Stimulated activated CD4-positive, alpha-beta T cell treated with anti-CD3 and anti-CD28 coated beads, TNF-alpha, amount 100 ng/mL, for 1 hour (primary cell): Measurements from ENCODE around the gene SMARCB1.

Source experiments
- DNase-seq, 3 donors: peaks; one replicate each; pipeline ENCODE4 v3.0.0-alpha.2; 2020; ENCODE audit warnings: low read depth in 3 of 3, low spot score in 1 of 3

SMARCB1 gene

GRCh38 chr22:23760056-23760455 lies 26.7 kb upstream of the SMARCB1 start:
- no peak for DNase-seq

GRCh38 chr22:23762842-23763578 lies 23.8 kb upstream of the SMARCB1 start, which contains the start of gene C22orf15:
Gene C22orf15, plus strand, starts transcription at chr22:23762990. Its CDS starts 317 bp downstream, at chr22:23763307.
- DNase-seq = no peak

DNA sequence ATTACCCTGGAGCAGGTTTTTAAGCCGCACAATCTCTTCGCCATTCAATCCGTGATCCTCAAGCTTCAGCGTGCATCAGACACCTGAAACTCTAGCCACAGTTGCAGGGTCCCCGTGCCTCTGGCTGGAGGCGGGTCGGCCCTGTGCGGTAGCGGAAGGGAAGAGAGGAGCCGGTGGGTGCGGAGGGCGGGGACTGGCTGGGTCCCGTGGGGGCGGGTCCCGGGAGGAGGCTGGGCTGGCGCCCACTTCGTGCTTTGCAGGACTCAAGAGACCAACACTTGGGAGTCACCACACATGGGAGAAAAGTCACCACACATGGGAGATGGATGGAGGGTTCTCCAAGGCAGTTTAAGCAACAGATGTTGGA lies 23.2 kb upstream of the SMARCB1 start:
- peak in 1 of 3 donors; percentile 51 for DNase-seq

- no peak for DNase-seq
Observed at GRCh38 chr22:23763954-23764353, 22.8 kb upstream of the SMARCB1 start.

DNA sequence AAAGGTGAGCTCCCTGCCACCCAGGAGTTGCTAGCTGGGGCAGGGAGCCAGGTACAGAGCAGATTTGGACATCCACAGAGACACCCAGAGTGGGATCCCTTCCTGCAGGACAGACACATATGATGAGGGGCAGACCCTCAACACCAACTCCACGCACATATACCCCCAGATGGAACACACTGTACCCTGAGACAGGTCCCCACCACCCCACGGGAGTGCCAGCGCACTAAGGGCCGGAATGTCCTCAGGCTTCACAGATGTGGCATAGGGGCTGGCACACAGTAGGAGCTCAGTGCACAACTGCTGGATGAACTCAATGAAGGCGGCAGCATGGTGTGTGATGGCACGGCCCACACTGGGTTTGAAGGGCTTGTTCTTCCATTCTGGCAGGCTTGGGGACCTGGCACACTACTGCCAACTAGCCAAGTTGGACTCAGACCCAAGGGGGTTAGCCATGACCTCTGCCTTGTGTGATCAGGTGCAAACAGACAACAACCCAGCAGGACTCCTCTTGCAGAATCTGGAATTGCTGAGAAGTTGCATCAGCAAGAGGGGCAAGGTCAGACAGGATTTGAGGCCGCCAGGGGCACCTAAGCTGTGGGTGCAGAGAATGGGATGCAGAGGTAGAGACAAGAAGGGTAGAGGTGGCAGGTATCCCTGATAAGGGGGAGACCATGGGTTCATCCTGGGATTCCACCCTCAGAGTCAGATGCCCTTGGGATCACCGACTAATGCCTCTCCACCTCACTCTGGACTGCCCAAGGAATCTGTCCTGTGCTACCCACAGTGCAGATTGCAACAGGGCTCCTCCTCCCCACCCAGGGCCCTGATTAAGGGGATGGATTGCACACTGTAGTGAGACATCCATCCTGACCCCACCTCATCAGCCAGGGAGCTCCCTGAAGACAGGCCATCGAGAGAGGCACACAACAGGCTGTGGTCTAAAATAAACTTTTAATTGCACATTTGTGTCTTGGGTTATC lies 21.6 kb upstream of the SMARCB1 start:
- no peak for DNase-seq

GRCh38 chr22:23767303-23767672 lies 19.5 kb upstream of the SMARCB1 start:
- DNase-seq = no peak

DNA sequence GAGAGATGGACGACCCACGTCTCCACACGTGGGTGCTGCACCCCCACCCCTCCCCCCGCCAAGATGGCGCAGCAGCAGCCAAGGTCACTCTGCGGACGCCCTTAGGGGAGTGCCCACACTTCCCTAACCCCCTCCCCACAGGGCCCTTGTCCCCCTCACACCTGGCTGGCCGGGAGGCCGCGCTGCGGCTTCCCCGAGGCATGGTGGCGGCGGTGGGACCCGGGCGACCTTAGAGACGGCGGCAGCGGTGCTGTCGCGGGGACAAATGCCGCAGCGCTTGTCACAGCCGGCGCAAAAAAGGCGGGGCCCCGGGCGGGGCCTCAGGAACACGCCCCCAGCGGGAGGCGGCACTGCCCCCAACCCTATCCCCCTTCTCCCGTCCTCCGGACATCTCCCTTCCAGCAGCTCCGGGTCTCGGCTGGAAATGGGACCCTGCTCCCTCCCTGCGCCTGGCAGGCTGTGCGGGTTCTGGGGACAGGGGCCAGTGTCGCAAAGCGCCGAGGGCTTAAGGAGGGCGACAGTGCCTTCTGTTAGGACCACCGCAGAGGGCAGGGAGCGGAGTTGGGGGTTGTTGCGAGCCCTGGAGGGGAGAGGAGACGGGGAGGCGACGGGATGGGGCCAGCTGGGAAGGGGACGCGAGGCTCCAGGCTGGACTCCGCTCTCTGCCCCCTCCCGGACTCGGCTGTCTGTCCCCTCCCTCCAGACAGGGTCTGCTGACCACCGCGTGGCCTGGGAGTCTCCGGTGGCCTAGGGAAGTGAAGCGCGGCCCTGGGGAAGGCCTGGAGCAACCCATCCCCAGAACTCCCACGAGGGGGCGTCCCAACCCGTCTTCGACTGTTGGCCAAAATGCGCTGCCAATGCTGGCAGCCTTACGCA lies 18.9 kb upstream of the SMARCB1 start, which contains the start of gene CHCHD10:
TSS of gene CHCHD10 (minus strand) at position 300 of the 876 bp plus-strand sequence. CDS start at position 202, 98 bp downstream.
- DNase-seq = peak in 2 of 3 donors; percentile 50 to 70

DNA sequence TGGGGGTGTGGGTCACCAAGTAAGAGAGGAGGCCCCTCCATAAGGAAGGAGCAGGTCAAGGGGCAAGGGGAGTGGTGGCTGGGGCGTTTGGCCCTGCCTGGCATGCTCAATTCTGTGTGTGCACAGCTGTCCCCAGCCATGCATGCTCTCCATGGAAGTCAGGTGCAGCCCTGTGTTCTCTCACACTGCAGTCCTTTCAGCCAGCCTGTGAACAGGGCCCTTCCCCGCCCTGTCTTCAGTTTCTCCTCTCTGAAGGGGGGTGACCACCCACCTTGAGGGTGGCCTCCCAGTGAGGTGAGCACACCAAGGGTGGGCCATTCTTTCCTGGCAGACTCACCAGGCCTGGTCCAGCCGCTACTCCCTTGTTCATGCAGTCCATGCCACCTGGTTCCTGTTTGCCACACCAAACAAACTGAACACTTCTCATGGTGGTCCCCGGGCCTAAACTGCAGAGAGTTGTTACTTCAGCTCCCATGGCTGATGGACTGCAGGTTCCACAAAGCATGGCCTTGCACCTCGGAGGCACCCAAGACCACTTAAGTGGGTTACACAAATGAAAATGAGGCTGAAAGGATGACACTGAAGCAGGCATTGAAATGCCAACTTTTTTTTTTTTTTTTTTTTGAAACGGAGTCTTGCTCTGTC lies 17.3 kb upstream of the SMARCB1 start:
- no peak for DNase-seq

DNA sequence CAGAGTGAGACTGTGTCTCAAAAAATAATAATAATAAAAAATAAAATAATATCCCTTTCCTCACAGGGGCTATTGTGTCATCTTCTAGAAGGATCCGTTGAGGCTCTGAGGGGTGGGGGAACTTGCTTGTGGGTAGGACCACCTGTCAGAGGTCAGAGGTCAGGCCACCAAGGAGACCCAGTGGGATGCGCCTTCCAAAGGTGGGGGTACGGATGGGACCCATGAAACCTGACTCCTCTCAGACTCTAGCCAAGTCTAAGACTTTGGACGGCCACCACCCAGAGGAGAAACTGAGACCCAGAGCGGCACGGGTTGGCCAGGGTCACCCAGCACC lies 14.5 kb upstream of the SMARCB1 start:
- no peak for DNase-seq

GRCh38 chr22:23772649-23773473 lies 13.9 kb upstream of the SMARCB1 start, which contains the start of gene MMP11:
Gene MMP11, plus strand, starts transcription at chr22:23772849. Its CDS starts 22 bp downstream, at chr22:23772871.
- DNase-seq = peak in 1 of 3 donors; percentile 48

DNA sequence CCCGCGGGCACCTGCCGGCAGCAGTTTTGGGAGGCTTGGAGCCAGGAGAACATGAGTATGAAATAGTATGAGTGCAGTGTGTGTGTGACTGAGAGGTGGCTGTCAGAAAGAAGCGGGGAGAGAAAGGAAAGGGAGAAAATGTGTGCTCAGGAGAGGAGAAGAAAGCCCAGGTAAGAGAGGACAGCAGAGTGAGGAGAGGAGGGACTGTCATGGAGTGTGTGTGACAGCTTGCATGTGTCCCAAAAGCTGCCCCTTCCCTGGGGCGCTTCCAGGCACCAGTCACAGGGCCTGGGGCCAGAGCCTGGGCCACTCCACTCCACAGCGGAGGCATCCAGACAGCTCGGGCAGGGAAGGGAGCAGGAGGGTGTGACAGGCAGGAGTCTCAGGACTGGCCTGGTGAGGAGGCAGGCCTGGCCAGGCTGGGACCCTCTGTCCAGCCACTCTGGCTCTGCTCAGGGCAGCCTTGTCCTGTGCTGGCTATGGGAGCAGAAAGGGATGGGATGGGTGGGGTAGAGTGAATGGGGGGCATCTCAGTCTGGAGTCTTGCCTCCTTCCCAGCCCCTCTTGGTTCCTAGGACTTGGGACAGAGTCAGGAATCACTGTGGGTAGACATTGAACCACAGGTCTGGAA lies 13.2 kb upstream of the SMARCB1 start:
- DNase-seq = no peak

GRCh38 chr22:23774114-23774921 lies 12.4 kb upstream of the SMARCB1 start:
- no peak for DNase-seq

DNA sequence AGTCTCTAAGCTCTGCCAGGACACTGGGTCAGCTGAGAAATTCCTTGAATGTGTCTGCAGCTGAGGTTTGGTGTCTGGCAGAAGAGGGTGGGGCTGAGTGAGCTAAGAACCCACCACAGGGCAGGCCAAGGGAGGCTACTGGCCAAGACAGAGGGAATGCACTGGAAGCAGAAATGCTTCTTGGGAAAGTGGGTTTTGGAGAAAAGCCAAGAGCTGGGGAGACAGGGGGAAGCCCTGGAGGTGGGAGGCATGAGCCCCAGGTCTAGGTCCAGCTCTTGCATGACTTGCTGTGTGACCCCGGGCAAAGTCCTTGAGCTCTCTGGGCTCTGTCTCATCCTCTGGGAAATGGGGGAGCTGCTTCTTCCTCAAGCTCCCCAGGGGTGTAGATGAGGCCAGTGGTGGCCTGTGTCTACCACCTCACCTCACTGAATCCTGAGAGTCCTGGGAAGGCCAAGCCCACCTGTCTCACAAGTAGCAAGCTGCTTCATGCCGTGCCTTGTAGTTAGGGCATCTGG lies 11.8 kb upstream of the SMARCB1 start:
- no peak for DNase-seq

DNA sequence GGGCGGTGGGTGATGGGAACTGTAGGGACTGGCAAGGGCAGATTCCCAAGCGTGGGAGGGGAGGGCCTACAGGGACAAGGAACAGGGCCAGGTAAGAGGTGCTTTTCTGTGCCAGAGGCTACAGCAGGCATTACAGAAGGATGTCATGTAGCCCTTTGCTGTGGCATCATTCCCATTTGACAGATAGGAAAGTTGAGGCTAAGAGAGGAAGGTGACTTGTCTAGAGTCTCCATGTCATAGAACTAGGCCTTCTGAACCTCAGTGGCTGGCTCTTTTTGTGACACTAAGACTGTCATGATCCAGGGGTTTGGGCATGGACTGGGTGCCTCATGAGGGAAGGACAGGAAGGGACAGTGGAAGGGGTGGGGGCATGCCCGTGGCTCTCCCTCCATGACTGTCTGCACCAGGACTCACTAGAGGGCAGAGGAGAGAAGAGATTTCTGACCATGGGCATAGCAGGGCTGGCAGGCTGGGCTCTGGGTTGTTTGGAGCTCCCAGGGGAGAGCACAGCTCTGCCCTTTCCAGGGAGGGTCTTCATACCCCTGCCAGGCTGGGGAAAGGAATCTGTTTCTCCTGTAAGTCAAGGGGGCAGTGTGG lies 10.9 kb upstream of the SMARCB1 start:
- DNase-seq = no peak

GRCh38 chr22:23777776-23778576 lies 8.8 kb upstream of the SMARCB1 start:
- no peak for DNase-seq

DNA sequence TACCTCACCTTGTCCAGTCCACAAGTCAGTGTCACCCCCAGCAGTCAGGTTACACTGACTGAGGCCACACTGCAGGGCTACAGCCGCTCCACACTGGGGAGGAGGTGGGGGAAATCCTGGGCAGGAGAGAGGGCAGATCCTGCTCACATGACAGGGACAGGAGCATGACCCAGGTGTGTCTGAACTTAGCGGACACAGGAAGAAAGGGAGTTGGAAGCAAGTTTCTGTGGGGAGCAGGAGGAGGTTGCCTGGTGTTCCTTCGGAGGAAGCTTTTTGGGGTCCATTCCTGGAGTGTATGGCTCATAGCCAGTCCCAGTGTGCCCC lies 8.2 kb upstream of the SMARCB1 start:
- no peak for DNase-seq

DNA sequence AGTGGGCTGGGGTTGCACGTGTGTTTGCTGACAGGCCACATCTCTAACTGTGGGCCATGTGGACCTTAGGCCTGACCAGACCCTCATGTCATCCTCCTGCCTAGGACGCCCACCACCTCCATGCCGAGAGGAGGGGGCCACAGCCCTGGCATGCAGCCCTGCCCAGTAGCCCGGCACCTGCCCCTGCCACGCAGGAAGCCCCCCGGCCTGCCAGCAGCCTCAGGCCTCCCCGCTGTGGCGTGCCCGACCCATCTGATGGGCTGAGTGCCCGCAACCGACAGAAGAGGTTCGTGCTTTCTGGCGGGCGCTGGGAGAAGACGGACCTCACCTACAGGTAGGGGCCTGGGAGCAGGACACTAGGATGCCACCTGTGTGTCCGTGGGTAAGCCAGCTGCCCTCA lies 7.7 kb upstream of the SMARCB1 start:
- no peak for DNase-seq
